H54 (cell line): ENCODE measurements around the gene HOXB8.
A peak's percentile ranks its signal among the peaks of the same experiment; 100 is the strongest.

Source experiments
- DNase-seq: peaks from one replicate; pipeline ENCODE4 v3.0.0; 2011; ENCODE audit warnings: low spot score, mixed read lengths; ENCODE audit not compliant: insufficient read length
- FAIRE-seq: peaks from 3 replicates; lab custom pipeline; 2011; peaks lifted over from hg19 to GRCh38; lab: Jason Lieb, UNC
- POLR2A ChIP-seq: IDR thresholded peaks from 2 replicates; pipeline ENCODE4 v1.6.1; 2011; ENCODE audit warnings: low read depth, mild to moderate bottlenecking, low read length

Gene HOXB8

GRCh38 chr17:48615047-48615962, at the start of gene HOXB8:
HOXB8 (minus strand) TSS chr17:48615292; CDS start chr17:48614704, 588 bp downstream.
- FAIRE-seq (no peak), DNase-seq (no peak)
- no peak for TF ChIP-seq POLR2A

- no peak for TF ChIP-seq POLR2A
These were observed 48.2 kb upstream of the HOXB8 start for GRCh38 chr17:48663134-48663924.

GRCh38 chr17:48655913-48656312, 40.8 kb upstream of the HOXB8 start:
- no peak for FAIRE-seq
- DNase-seq: no peak
- no peak for TF ChIP-seq POLR2A

More at GRCh38 chr17:48663134-48663924, 48.2 kb upstream of the HOXB8 start:
- peak; percentile 50 for FAIRE-seq
- DNase-seq: no peak

- FAIRE-seq (no peak), DNase-seq (no peak)
- no peak for TF ChIP-seq POLR2A
These were observed 34.6 kb upstream of the HOXB8 start for GRCh38 chr17:48649741-48650140.

GRCh38 chr17:48647963-48648245, 32.8 kb upstream of the HOXB8 start:
- DNase-seq: no peak
- no peak for FAIRE-seq
- TF ChIP-seq POLR2A: no peak

- DNase-seq: no peak
- no peak for FAIRE-seq
- TF ChIP-seq POLR2A: no peak
These were observed 32.2 kb upstream of the HOXB8 start for GRCh38 chr17:48647103-48647962.

- FAIRE-seq (no peak), DNase-seq (no peak)
- TF ChIP-seq POLR2A: no peak
These were observed 31.4 kb upstream of the HOXB8 start for GRCh38 chr17:48646183-48647102.

GRCh38 chr17:48645639-48646182, 30.6 kb upstream of the HOXB8 start:
- TF ChIP-seq POLR2A: no peak
- no peak for DNase-seq
- FAIRE-seq: no peak

GRCh38 chr17:48644910-48645557, 29.9 kb upstream of the HOXB8 start:
- DNase-seq (no peak), FAIRE-seq (no peak)
- TF ChIP-seq POLR2A: no peak

- DNase-seq: no peak
- no peak for FAIRE-seq
- TF ChIP-seq POLR2A: no peak
These were observed 29.1 kb upstream of the HOXB8 start for GRCh38 chr17:48644159-48644558.

- TF ChIP-seq POLR2A: no peak
These were observed 28.6 kb upstream of the HOXB8 start for GRCh38 chr17:48643697-48644012.

More at GRCh38 chr17:48643697-48644012, 28.6 kb upstream of the HOXB8 start:
- FAIRE-seq (no peak), DNase-seq (no peak)
